ENCODE results near the gene CYP51A1. TPM values are rescaled to one million over a fixed set of nuclear protein-coding genes. Genes with fewer than 3 reads are reported as not detected.
"Not testable (repeated sequence)": the region's sequence is repeated elsewhere in the genome, so short reads cannot be mapped to it uniquely, and the experiment has no call there.

The CYP51A1 gene
- 324 and 431 TPM in 2 replicates for total RNA-seq

- DNase-seq (ENCODE audit: low read depth): peak; percentile 96
- peak within 1 kb of the TSS; percentile 68 for H3K4me3 ChIP-seq (ENCODE audit: low read depth, low read length)
- TF ChIP-seq CTCF (IDR thresholded peaks at IDR 0.05; ENCODE audit: insufficient read depth, low read depth, low read length): no peak
Measured at GRCh38 chr7:92134271-92135051, at the start of gene CYP51A1. TSS of gene CYP51A1 (minus strand) at chr7:92134477. CDS start at chr7:92134364, 113 bp downstream.

GRCh38 chr7:92178928-92179924, 44.9 kb upstream of the CYP51A1 start, which contains the start of gene LRRD1:
TSS of gene LRRD1 (minus strand) at chr7:92179142. CDS start at chr7:92165202, 13,940 bp downstream.
- peak within 1 kb of the TSS; percentile 58 for H3K4me3 ChIP-seq (ENCODE audit: low read depth, low read length)
- peak; percentile 82 for DNase-seq (ENCODE audit: low read depth)
- peak; percentile 96 for TF ChIP-seq CTCF (IDR thresholded peaks at IDR 0.05; ENCODE audit: insufficient read depth, low read depth, low read length)

GRCh38 chr7:92177362-92177761, 43.1 kb upstream of the CYP51A1 start:
- H3K4me3 ChIP-seq (ENCODE audit: low read depth, low read length): no peak overlapping the region
- peak; percentile 55 for DNase-seq (ENCODE audit: low read depth)
- TF ChIP-seq CTCF (IDR thresholded peaks at IDR 0.05; ENCODE audit: insufficient read depth, low read depth, low read length): no peak

- DNase-seq (ENCODE audit: low read depth); H3K4me3 ChIP-seq (ENCODE audit: low read depth, low read length): not testable (repeated sequence)
Measured at GRCh38 chr7:92169529-92169928, 35.3 kb upstream of the CYP51A1 start.

- no peak overlapping the region for H3K4me3 ChIP-seq (ENCODE audit: low read depth, low read length)
- no peak for DNase-seq (ENCODE audit: low read depth)
- TF ChIP-seq CTCF (IDR thresholded peaks at IDR 0.05; ENCODE audit: insufficient read depth, low read depth, low read length): no peak
Measured at GRCh38 chr7:92161271-92161670, 27.0 kb upstream of the CYP51A1 start.

GRCh38 chr7:92158660-92159575, 24.6 kb upstream of the CYP51A1 start:
- no peak overlapping the region for H3K4me3 ChIP-seq (ENCODE audit: low read depth, low read length)
- no peak for TF ChIP-seq CTCF (IDR thresholded peaks at IDR 0.05; ENCODE audit: insufficient read depth, low read depth, low read length)
- peak; percentile 69 for DNase-seq (ENCODE audit: low read depth)
